K562 treated with DMSO at 1 percent for 24 hours (cell line): ENCODE results near the gene KRT1. TPM values are rescaled to one million over a fixed set of nuclear protein-coding genes. Genes with fewer than 3 reads are reported as not detected.

ENCODE experiments used
- total RNA-seq: library from RNA; unstranded; fragments of 300-600 nt; gene quantifications from 2 replicates; pipeline ENCODE4 v1.2.3, GENCODE V29; 2022; ENCODE audit warnings: low read depth; ENCODE audit not compliant: insufficient read depth

The KRT1 gene
- not detected in 2 replicates for total RNA-seq

GRCh38 chr12:52680363-52680762 is at the start of gene KRT1:
KRT1 (minus strand) TSS chr12:52680407; CDS start chr12:52680348, 59 bp downstream.

GRCh38 chr12:52703424-52703823 is 23.2 kb upstream of the KRT1 start, which contains the start of gene KRT77:
KRT77 (minus strand) TSS chr12:52703524; CDS start chr12:52703434, 90 bp downstream.

GRCh38 chr12:52651726-52652261 is 28.4 kb downstream of the KRT1 start, which contains the start of gene KRT2:
KRT2 (minus strand) TSS chr12:52652211; CDS start chr12:52652142, 69 bp downstream.

Other genes starting within 250 kb of the KRT1 start
- gene KRT75, start 246.0 kb downstream of the KRT1 start, total RNA-seq: not detected in 2 replicates
- not detected in 2 replicates for gene KRT6B, start 228.3 kb downstream of the KRT1 start, total RNA-seq
- gene KRT6C, start 206.6 kb downstream of the KRT1 start, total RNA-seq: not detected in 2 replicates
- not detected in 2 replicates for gene KRT6A, start 187.2 kb downstream of the KRT1 start, total RNA-seq
- gene KRT5, start 160.0 kb downstream of the KRT1 start, total RNA-seq: not detected in 2 replicates
- gene KRT71, start 127.3 kb downstream of the KRT1 start, total RNA-seq: not detected in 2 replicates
- gene KRT74, start 106.6 kb downstream of the KRT1 start, total RNA-seq: not detected in 2 replicates
- not detected in 2 replicates for gene KRT72, start 78.9 kb downstream of the KRT1 start, total RNA-seq
- gene KRT73, start 61.8 kb downstream of the KRT1 start, total RNA-seq: 0.27 TPM in 1 of 2 replicates, not detected in the other
- 0.35 TPM in 1 of 2 replicates, not detected in the other for gene KRT2, start 28.2 kb downstream of the KRT1 start, total RNA-seq
- not detected in 2 replicates for gene KRT77, start 23.1 kb upstream of the KRT1 start, total RNA-seq
- gene KRT76, start 96.9 kb upstream of the KRT1 start, total RNA-seq: not detected in 2 replicates
- gene KRT3, start 115.7 kb upstream of the KRT1 start, total RNA-seq: not detected in 2 replicates
- not detected in 2 replicates for gene KRT4, start 133.7 kb upstream of the KRT1 start, total RNA-seq
- not detected in 2 replicates for gene KRT79, start 153.9 kb upstream of the KRT1 start, total RNA-seq
- gene KRT78, start 168.6 kb upstream of the KRT1 start, total RNA-seq: not detected in 2 replicates
- gene KRT8, start 224.7 kb upstream of the KRT1 start, total RNA-seq: 613 and 644 TPM in 2 replicates